Skeletal muscle cell (primary cell): Measurements from ENCODE around the gene PIEZO2.
"Not testable (repeated sequence)": the region's sequence is repeated elsewhere in the genome, so short reads cannot be mapped to it uniquely, and the experiment has no call there.

Source experiments
- DNase-seq: peaks from one replicate; pipeline ENCODE4 v3.0.0-alpha.2; 2010; ENCODE audit warnings: low read depth
- H3K4me3 ChIP-seq: 2 replicates; pipeline ENCODE4 v1.5.1; 2011; ENCODE audit warnings: low read depth, mild to moderate bottlenecking, control low read depth, low read length, moderate library complexity

Gene PIEZO2

DNA sequence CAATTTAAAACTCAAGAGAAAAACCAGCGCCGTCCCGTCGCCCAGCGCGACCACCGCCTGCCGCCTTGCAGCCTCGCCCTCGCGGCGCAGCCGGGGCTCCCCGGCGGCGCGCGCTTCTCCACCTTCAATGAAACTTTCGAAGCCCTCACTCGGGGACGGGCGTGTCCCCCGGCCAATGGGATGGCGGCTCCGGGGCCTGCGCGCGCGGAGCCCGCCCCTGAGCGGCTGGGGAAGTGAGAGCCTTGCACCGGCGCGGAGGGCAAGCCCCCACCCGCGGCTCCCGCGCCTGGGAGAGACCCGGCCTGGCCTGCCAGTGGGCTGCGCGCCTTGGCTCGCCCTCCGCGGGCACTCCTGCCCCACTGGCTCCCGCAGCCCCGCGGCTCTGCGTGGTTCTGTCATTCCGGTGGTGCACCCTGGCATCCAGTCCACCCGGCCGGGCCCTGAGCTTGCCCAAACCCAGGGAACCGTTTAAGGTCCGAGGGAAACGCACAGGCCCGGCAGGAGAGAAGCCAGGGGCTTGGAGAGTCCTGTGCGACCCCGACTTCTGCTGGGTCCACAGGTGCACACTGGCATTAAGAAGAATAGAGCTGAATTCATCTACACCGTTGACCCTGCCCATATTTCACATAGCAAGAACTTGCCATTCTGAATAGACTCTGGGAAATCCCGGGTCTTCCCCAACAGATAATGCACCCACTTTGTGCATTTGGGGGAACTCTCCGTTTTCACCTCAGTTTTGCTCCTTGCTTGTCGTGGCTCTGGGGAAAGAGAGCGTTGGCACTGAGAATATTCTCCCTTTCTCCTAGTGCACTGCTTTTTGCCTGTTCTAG is at the start of gene PIEZO2:
PIEZO2 (minus strand) TSS at position 129 of the 830 bp plus-strand sequence. CDS start 981 bp downstream, outside the sequence.
- DNase-seq = no peak
- peak within 1 kb of the TSS; percentile 23 for H3K4me3 ChIP-seq

DNA sequence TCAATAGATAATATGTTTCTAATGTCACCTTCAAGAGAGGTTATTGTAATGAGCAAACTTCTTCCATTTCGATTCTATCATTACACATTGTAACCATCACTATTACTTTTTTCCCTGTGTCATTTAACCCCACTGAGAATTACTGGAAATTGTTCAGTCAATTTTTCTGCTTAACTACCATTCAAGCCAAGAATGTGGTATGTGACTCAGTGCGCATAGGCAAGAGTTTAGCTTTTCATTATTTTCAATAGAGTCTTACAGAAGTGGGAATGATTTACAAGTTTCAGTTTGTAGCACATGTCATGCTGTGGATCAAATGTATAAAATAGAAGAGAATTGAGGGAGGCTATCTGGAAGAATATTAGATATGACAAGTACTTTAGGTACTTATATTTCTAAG is 34.3 kb upstream of the PIEZO2 start:
- DNase-seq = no peak
- no peak overlapping the region for H3K4me3 ChIP-seq

DNA sequence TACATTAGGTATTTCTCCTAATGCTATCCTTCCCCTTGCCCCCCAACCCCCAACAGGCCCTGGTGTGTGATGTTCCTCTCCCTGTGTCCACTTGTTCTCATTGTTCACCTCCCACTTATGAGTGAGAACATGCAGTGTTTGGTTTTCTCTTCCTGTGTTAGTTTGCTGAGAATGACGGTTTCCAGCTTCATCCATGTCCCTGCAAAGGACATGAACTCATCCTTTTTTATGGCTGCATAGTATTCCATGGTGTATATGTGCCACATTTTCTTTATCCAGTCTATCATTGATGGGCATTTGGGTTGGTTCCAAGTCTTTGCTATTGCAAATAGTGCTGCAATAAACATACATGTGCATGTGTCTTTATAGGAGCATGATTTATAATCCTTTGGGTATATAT is 32.3 kb upstream of the PIEZO2 start:
- H3K4me3 ChIP-seq, DNase-seq: not testable (repeated sequence)

DNA sequence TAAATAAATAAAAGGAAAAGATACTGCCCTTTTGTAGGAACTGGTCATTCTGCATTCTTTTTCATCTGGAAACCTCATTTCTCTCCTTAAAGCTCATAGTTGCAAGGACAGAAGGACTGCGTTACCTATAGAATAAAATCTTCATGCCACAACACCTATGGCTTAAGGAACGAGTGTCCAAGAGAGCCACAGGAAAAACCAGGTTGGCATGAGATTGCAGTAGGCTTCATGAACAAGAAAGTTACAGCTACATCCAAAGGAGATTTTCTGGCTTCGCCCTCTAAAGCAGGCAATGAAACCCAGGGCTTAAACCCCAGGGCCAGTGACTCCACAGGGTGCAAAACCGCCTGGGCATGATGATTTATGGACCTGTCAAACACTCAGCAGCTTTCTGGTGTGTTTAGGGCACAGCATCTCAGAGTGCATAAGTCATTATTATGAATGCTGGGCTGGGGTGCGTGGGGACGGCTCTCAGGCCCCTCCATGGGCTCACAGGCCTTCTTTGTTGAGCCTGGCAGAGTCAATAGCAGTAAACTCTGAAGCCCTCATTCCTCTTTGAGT is 30.7 kb upstream of the PIEZO2 start:
- DNase-seq = no peak
- H3K4me3 ChIP-seq = no peak overlapping the region

DNA sequence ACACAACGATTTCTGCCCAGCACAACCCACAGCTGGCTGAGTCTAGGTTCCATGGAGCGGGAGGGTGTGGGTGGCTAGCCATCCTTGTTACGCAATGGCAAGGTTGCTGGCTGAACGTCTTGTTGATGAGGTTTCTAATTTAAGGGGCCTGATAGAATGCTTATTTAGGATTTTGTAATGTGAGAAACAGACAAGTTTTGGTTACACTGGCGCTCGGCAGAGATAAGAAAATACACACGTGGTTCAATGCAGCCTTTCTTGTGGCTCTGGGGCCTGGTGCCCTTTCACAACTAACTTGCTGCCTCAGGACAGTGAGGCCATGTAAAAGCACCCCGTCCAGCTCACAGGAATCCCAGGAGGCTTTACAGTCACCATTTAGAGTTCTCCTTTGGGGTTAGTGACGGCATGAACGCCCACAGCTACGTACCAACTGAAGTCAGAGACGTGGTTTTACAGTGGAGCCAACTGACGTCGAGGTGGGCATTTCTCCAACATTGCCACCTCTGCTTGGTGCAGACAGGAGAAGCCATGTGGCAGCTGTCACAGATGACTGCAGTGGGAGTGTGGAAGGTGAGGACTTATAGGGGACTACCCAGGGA is 29.7 kb upstream of the PIEZO2 start:
- DNase-seq = no peak
- H3K4me3 ChIP-seq = no peak overlapping the region

DNA sequence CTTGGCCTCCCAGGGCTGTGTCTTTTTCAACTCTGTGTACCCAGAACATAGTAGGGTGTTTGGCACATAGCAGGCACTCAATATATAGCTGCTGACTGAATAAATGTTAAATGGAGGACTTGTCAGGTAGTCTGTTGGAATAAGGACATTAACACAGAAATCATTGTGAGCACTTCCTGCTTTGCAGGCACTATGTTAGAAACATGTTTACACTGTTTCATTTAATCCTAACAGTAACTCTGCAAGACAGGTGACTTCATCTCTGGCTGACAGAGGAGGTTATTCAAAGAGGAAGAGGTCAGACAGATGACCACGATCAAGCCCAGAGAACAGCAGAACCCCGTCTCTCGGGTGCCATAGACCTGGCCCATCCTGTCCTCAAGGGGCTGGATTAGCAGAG is 28.0 kb upstream of the PIEZO2 start:
- H3K4me3 ChIP-seq = no peak overlapping the region
- DNase-seq = no peak

DNA sequence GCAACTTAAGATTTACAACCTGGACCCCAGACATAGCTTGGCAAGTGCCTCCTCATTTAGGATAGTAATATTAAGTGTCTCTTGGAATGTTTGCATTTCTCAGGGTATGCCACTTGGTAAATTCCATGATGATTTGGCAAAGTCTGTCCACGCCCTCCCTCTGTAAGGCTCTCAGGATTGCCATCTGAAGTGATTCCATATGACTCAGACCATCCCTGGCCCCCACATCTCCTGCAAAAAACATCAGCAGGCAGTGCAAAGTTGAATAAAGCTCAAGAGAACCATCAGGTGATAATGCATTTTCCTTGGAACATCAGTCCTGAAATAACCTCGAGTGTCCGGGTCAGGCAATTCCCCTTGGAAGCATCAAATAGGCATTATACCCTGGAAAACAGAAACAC is 27.1 kb upstream of the PIEZO2 start:
- H3K4me3 ChIP-seq = no peak overlapping the region
- peak; percentile 18 for DNase-seq

DNA sequence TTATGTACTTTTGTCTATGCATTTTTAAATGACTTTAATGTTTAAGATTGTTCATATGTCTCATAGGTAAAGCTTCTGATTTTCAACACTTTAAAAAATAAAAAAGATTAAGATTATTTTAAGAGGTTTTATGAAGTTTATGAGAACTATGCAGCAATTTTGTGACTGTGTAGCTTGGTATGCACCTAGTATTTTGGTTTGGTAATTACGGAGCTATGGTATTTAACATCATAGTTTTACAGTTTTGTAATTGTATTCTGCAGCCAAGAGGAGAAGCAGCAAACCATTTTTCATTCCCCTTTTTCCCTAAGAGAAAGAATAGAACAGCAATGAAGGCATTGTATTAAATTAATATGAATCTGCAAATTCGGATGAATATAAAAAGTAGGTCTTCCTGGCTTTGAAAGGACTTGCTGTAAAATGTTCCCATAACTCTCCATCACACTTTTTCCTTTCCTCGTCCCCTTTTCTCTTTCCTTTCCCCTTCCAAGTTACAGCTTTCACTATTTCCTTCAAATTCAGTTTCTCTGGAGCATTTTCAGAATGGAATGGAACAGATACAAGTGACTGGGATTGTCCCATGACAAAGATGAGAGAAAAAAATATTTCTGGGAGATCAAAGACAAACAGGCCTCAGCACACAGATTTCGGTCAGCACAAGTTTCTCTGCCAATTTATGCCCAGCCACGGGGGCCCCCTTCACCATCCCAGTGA is 26.1 kb upstream of the PIEZO2 start:
- H3K4me3 ChIP-seq = no peak overlapping the region

DNA sequence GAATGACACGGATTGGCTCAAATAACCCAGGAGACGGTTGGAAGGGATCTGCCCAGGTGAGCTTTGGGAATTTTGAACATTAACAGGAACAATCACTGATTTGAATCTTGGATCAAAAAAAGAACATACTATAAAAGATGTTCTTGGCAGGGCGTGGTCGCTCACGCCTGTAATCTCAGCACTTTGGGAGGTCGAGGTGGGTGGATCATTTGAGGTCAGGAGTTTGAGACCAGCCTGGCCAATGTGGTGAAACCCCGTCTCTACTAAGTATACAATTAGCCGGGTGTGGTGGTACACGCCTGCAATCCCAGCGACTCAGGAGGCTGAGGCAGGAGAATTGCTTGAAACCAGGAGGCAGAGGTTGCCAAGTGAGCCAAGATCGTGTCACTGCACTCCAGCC is 24.8 kb upstream of the PIEZO2 start:
- not testable (repeated sequence) for H3K4me3 ChIP-seq, DNase-seq

More for the DNA sequence above, 26.1 kb upstream of the PIEZO2 start:
- peak; percentile 18 for DNase-seq

DNA sequence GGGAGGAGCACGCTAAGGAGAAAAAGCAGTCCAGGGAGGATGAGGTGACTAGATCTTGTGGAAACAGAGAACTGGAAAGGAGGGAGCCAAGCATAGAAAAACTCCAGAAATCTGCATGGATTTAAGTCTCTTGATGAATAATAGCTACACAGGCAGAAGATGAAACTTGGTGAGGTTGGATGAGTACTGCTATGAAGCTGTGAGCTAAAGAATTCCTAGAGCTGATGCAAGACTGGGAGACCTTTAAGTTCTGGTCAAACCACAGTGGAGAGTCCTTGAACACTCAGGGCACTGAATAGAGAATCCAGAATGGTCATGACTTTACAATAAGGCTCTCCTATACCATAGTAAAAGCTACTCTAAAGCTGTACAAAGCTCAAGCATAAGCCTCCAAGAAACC is 18.4 kb upstream of the PIEZO2 start:
- no peak overlapping the region for H3K4me3 ChIP-seq
- DNase-seq = peak; percentile 56

DNA sequence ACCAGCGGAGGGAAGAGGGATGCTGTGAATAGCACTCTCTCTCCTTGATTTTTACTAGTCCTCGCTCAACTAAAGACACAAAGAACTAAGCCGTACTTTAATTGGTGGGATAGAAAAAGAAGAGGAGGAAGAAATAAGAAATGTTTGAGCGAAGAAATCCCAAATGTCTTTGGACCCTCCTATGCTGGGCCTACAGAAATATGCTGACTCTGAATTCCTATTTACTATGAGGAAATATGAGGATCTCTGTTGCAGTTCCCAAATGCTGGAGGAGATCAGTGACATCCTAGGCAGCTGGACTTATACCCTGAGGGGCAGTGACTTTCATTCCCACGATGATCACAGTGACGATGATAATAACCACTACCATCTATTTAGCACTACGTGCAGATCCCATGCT is 16.6 kb upstream of the PIEZO2 start:
- no peak overlapping the region for H3K4me3 ChIP-seq
- no peak for DNase-seq

DNA sequence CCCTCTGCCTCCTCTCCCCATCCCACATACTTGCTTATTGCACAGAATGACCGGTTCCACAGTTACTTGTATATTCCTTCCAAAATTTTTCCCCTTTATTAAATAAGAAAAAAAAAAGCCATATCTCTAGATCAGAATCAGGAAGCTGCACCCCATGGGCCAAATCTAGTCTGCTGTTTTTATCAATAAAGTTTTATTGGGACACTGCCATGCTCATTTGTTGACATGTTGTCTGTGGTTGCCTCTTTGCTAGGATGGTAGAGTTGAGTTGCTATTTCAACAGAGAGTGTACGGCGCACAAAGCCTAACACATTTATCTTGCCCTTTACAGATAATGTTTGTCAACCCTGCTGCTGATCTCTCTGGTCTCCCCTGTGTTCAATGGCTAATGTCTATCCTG is 15.8 kb upstream of the PIEZO2 start:
- no peak overlapping the region for H3K4me3 ChIP-seq

DNA sequence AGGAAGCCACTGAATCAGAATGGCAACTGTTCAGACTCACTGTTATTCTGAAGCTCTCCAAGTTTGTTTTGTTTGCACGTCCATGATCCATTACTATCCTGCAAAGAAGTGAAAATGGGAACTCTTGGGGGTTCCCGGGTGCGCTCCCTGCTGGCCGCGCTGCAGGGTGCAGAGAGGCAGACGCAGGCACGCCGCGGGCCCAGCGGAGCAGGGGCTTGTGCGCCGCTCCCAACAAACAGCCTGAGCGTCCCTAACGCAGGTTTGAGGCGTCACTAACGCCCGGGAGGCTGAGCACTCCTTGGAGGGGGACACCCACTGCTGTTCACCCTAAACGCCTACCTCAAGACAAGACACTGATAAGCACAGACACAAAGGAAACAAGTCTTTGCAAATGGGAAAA is 14.3 kb upstream of the PIEZO2 start:
- no peak overlapping the region for H3K4me3 ChIP-seq
- DNase-seq = no peak

More for the DNA sequence above, 15.8 kb upstream of the PIEZO2 start:
- no peak for DNase-seq

DNA sequence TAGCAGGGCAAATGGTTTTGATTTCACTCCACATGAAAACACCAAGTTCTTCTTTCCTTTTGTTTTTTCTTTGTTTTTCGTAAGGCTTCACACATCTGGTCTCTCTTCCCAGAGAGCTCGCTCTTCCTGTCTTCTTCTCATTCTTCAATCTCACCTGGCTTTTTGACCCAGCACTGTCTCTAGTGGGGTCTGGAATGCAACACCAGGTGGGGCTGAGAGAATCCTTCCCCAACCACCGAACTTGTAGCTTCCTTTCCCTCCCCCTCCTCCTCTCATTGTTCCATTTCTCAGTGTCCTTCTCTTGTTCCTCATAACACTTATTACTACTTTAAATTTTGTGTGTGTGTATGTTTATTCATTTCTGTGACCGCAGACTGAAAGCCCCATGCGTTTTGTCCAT is 13.5 kb upstream of the PIEZO2 start:
- H3K4me3 ChIP-seq = no peak overlapping the region
- no peak for DNase-seq

DNA sequence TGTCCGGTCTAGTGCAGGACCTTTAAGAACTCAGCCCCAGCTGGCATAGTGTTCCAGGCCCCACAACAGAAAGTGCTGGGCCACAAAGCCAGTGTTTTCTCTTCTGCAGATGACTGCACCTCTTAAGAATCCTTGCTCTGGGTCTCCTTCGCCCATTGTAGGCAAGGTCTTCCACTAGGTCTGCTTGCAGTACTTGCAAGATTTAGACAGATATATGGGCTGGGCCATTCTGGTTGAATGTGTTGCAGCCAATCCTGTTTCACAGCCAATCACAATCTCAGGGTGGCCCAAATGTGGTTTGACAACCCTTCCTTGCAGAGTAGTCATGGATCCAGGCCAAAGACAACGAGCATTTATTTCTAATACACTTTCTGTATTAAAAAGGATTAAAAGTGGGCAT is 13.1 kb upstream of the PIEZO2 start:
- no peak for DNase-seq

DNA sequence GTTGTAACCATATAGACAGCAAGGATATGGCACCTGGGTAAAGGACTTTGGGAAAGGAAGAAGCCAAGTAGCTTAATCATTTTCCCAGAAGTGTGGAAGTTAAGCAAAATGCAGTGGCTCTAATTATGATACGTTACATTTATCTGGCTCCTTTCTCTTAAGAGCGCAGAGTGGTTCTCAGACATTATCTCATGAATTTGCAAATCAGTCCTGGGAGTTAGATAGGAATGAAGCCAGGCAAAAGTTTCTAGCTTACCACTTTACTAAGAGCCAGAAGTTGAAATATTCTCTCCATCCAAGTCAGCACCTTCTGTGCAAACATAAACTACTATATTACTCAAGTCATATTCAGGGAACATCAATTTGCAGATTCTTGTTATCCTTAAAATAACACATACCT is 10.9 kb upstream of the PIEZO2 start:
- no peak overlapping the region for H3K4me3 ChIP-seq
- DNase-seq = no peak

More for the DNA sequence above, 13.1 kb upstream of the PIEZO2 start:
- no peak overlapping the region for H3K4me3 ChIP-seq

DNA sequence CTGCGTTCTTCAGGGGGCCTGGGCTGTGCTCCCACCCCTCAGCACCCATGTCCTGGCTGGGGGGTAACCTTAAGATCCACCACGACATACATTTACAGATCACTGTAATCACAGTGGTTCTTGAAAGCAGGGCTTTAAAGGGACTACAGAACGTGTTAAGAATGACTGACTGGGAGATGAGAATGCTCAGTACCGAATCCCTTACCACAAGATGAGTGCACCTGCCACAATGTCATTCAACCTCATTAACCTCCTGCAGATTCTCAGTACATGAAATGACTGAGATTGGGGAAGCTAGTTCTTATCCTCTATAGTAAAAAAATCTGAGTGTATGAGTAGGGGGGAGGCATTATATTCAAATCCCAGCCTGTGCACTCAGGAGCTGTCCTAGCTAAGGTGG is 10.5 kb upstream of the PIEZO2 start:
- no peak for DNase-seq
- H3K4me3 ChIP-seq = no peak overlapping the region

DNA sequence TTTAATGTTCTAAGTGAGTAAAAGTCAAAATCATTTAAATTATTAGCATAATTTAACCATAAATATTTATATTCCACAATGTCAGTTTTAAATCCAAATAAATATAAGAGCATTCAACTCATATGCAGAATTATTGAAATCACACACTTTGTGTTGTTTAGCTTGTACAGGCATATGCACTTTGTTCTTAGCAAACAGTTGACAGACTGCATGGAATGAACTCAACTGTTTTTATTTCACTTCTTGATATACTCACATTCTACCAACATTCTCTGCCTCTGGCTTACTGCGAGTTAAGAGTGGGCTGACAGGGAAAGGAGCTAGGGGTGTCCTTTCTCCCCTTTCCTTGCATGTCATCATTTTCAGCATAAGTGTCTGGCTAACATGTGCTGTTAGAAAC is 7.6 kb upstream of the PIEZO2 start:
- no peak for DNase-seq

DNA sequence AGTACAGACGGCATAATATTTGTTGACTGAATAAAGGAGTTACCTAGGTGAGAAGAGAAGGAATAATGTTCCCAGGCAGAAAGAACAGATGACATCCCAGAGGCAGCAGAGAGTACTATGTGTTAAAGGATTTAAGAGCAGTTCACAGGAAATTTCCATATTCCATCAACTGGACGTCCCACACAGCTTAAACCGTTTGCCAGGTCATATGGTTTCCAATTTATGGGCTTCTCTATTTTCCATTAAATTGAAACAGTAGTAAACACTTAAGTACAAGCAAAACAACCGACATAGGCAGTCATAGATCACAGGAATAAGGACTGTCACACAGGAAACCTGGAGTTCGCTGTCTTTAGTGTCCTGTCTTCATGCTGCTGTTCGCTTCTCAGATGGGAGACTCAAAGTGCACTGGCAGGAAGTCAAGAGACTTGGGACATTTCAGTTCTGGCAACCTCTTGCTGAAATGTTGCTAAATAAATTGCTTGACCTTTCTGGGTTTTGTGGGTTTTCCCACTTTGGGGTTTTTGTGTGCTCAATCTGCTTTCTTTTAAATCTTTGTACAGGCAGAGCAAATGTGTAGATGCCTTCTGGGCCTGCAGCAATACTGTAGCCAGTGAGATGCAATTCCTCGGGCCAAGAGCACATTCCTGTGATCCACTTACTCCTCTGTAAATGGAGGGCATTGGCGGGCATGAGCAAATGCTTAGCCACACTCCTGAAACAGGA is 5.8 kb upstream of the PIEZO2 start:
- no peak overlapping the region for H3K4me3 ChIP-seq
- no peak for DNase-seq

More for the DNA sequence above, 7.6 kb upstream of the PIEZO2 start:
- no peak overlapping the region for H3K4me3 ChIP-seq
